ENCODE measurements around the gene ZBTB20. TPM values are rescaled to one million over a fixed set of nuclear protein-coding genes. Genes with fewer than 3 reads are reported as not detected.

Gene ZBTB20
- polyA plus RNA-seq, 1 of the 3 experiments (the other 2 are of a cell fraction): 0.43 TPM

DNA sequence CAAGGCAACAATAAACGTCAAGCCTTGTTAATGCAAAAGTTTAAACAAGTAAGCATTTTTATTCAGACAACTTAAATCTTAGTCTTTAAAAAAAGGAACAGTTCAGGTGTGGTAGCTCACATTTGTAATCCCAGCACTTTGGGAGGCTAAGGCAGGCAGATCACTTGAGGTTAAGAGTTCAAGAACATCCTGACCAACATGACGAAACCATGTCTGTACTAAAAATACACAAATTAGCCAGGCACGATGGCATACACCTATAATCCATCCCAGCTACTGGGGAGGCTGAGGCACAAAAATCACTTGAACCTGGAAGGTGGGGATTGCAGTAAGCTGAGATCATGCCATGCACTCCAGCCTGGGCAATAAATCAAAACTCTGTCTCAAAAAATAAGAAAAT is 19.9 kb downstream of the ZBTB20 start:
- Histone ChIP-seq H3K27ac (ENCODE audit: low read depth in 2 of 2, low read length in 1 of 2) (no peak overlapping the region), H3K4me2 (no peak overlapping the region), H3K9me3 (0 out of 2 replicates have a peak, but pooled peaks cover 2% of the 10 kb centered on the region), H3K79me2 (ENCODE audit: insufficient read depth) (no peaks in the 10 kb centered on the region), H3K36me3 (replicated peaks in 1 of 2; ENCODE audit: control insufficient read depth in 1 of 2, insufficient read depth in 2 of 2, low read length in 1 of 2) (no peaks in the 10 kb centered on the region), H3F3A (replicated peaks; ENCODE audit: insufficient read depth) (peaks cover 3% of the 10 kb centered on the region), H3K9ac (no peak overlapping the region), H3K4me3 (ENCODE audit: low read depth in 2 of 2, low read length in 1 of 2) (no peak overlapping the region), H4K20me1 (ENCODE audit: insufficient read depth) (no peaks in the 10 kb centered on the region), H3K4me1 (ENCODE audit: control insufficient read depth in 1 of 2, insufficient read depth in 2 of 2, low read depth in 1 of 2, low read length in 1 of 2) (no peaks in the 10 kb centered on the region), H3K27me3 (ENCODE audit: insufficient read depth) (no peaks in the 10 kb centered on the region), H3K9me2 (no peaks in the 10 kb centered on the region), H2AFZ (ENCODE audit: low read depth) (no peak overlapping the region)
- 75% methylated on average over 3 of the region's 3 CpGs for WGBS (ENCODE audit: low lambda C conversion rate)
- no peak for DNase-seq
- ChIA-PET POLR2A (no interaction called here), CTCF (interaction anchor here (1.0 kb wide), 1 partner anchor 35 kb away, joined by 3 read pairs; no protein-coding TSS in a partner anchor)
- no peak for TF ChIP-seq JUND (IDR thresholded peaks at IDR 0.05)
- TF ChIP-seq RFX5 (IDR thresholded peaks at IDR 0.05; ENCODE audit: low read length): no peak
- TF ChIP-seq MXI1 (IDR thresholded peaks at IDR 0.05; ENCODE audit: low read depth, low read length): no peak
- no peak for TF ChIP-seq RCOR1 (IDR thresholded peaks at IDR 0.05; ENCODE audit: low read length)
- TF ChIP-seq GABPA (IDR thresholded peaks at IDR 0.05; ENCODE audit: low read depth): no peak
- TF ChIP-seq, protein P1, sequence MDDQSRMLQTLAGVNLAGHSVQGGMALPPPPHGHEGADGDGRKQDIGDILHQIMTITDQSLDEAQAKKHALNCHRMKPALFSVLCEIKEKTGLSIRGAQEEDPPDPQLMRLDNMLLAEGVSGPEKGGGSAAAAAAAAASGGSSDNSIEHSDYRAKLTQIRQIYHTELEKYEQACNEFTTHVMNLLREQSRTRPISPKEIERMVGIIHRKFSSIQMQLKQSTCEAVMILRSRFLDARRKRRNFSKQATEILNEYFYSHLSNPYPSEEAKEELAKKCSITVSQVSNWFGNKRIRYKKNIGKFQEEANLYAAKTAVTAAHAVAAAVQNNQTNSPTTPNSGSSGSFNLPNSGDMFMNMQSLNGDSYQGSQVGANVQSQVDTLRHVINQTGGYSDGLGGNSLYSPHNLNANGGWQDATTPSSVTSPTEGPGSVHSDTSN (IDR thresholded peaks at IDR 0.05): no peak

DNA sequence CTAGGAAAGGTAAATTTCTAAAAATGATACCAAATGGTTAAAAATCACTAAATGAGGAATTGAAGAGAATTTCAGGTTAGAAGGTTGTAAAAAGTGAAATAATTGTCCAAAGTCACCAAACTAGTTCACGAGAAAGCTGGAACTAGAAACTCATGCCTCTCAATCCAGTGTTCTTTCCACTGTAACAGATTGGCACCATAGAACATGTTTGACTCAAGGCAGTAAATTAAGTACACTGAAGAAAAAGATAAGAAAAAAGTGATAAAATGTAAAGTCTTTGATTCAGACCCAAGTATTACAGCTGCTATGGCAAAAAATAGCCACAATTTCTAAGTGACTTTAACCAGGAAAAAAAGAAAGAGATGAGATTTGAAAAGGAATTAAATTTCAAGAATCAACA is 26.5 kb downstream of the ZBTB20 start:
- DNase-seq: no peak

More for the DNA sequence above, 26.5 kb downstream of the ZBTB20 start:
- Histone ChIP-seq H3K9me3 (no peaks in the 10 kb centered on the region), H3K36me3 (replicated peaks in 1 of 2; ENCODE audit: control insufficient read depth in 1 of 2, insufficient read depth in 2 of 2, low read length in 1 of 2) (no peaks in the 10 kb centered on the region), H3K4me1 (ENCODE audit: control insufficient read depth in 1 of 2, insufficient read depth in 2 of 2, low read depth in 1 of 2, low read length in 1 of 2) (no peaks in the 10 kb centered on the region), H3F3A (replicated peaks; ENCODE audit: insufficient read depth) (no peaks in the 10 kb centered on the region), H3K9ac (no peak overlapping the region), H3K9me2 (no peaks in the 10 kb centered on the region), H3K27me3 (ENCODE audit: insufficient read depth) (no peaks in the 10 kb centered on the region), H3K79me2 (ENCODE audit: insufficient read depth) (no peaks in the 10 kb centered on the region), H2AFZ (ENCODE audit: low read depth) (no peak overlapping the region), H3K4me3 (ENCODE audit: low read depth in 2 of 2, low read length in 1 of 2) (no peak overlapping the region), H3K27ac (ENCODE audit: low read depth in 2 of 2, low read length in 1 of 2) (no peak overlapping the region), H4K20me1 (ENCODE audit: insufficient read depth) (no peaks in the 10 kb centered on the region), H3K4me2 (no peak overlapping the region)
- TF ChIP-seq, protein P2, sequence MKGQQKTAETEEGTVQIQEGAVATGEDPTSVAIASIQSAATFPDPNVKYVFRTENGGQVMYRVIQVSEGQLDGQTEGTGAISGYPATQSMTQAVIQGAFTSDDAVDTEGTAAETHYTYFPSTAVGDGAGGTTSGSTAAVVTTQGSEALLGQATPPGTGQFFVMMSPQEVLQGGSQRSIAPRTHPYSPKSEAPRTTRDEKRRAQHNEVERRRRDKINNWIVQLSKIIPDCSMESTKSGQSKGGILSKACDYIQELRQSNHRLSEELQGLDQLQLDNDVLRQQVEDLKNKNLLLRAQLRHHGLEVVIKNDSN (IDR thresholded peaks at IDR 0.05; ENCODE audit: borderline replicate concordance, low read depth): no peak
- TF ChIP-seq TEAD4 (IDR thresholded peaks at IDR 0.05; ENCODE audit: borderline replicate concordance, insufficient read depth) (no peak), FOSL2 (IDR thresholded peaks at IDR 0.05; ENCODE audit: borderline replicate concordance, low read depth) (no peak), RXRA (IDR thresholded peaks at IDR 0.05; ENCODE audit: borderline replicate concordance, low read depth) (no peak), RFX5 (IDR thresholded peaks at IDR 0.05; ENCODE audit: low read length) (no peak), NFIC (IDR thresholded peaks at IDR 0.05; ENCODE audit: borderline replicate concordance) (no peak), POLR2AphosphoS5 (IDR thresholded peaks at IDR 0.05; ENCODE audit: low read depth, low read length) (no peak)
- TF ChIP-seq, protein P3, sequence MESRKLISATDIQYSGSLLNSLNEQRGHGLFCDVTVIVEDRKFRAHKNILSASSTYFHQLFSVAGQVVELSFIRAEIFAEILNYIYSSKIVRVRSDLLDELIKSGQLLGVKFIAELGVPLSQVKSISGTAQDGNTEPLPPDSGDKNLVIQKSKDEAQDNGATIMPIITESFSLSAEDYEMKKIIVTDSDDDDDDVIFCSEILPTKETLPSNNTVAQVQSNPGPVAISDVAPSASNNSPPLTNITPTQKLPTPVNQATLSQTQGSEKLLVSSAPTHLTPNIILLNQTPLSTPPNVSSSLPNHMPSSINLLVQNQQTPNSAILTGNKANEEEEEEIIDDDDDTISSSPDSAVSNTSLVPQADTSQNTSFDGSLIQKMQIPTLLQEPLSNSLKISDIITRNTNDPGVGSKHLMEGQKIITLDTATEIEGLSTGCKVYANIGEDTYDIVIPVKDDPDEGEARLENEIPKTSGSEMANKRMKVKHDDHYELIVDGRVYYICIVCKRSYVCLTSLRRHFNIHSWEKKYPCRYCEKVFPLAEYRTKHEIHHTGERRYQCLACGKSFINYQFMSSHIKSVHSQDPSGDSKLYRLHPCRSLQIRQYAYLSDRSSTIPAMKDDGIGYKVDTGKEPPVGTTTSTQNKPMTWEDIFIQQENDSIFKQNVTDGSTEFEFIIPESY (IDR thresholded peaks at IDR 0.05; ENCODE audit: borderline replicate concordance, low read depth): no peak
- 100% methylated on average over 1 of the region's 1 CpG for WGBS (ENCODE audit: low lambda C conversion rate)
- ChIA-PET CTCF (no interaction called here), POLR2A (no interaction called here)

All from SK-N-SH (cell line).